ENCODE data around the gene MRPL24. TPM values are rescaled to one million over a fixed set of nuclear protein-coding genes. Genes with fewer than 3 reads are reported as not detected.

Gene MRPL24
- total and polyA plus RNA-seq, 2 of the 13 experiments (the other 11 are each of a cell fraction or from before 2014, with no cell fraction given): 38.1 to 42.9 TPM

- TF ChIP-seq HNRNPLL (IDR thresholded peaks at IDR 0.05; ENCODE audit: low read depth, low read length, poor library complexity, severe bottlenecking) (no peak), ZMAT3 (CRISPR knock-in tag; conservative IDR thresholded peaks at IDR 0.05) (0 out of 2 replicates have a peak, but pooled peaks have one; percentile 44), ZNF7 (CRISPR knock-in tag; IDR thresholded peaks at IDR 0.05) (no peak), SRSF9 (IDR thresholded peaks at IDR 0.05; ENCODE audit: borderline replicate concordance, insufficient read depth, low read depth, low read length, poor library complexity, severe bottlenecking) (no peak), ETV5 (CRISPR knock-in tag; IDR thresholded peaks at IDR 0.05; ENCODE audit: borderline replicate concordance) (peak; percentile 58; the same call in 1 of the 2 replicates), EED (CRISPR knock-in tag; IDR thresholded peaks at IDR 0.05) (no peak), ZBTB34 (CRISPR knock-in tag; IDR thresholded peaks at IDR 0.05) (no peak), BRCA1 (CRISPR knock-in tag; IDR thresholded peaks at IDR 0.05) (no peak), E2F1 (CRISPR knock-in tag; IDR thresholded peaks at IDR 0.05) (no peak), ZNF703 (CRISPR knock-in tag; IDR thresholded peaks at IDR 0.05; ENCODE audit: borderline replicate concordance) (no peak), FOXP1 (IDR thresholded peaks at IDR 0.05) (no peak), FOXP1 (CRISPR knock-in tag; IDR thresholded peaks at IDR 0.05) (no peak), ARNT (IDR thresholded peaks at IDR 0.05) (no peak), CCDC6 (CRISPR knock-in tag; IDR thresholded peaks at IDR 0.05) (no peak), ZKSCAN1 (IDR thresholded peaks at IDR 0.05; ENCODE audit: low read length) (no peak), IRF9 (CRISPR knock-in tag; IDR thresholded peaks at IDR 0.05; ENCODE audit: borderline replicate concordance) (no peak), ELF3 (CRISPR knock-in tag; IDR thresholded peaks at IDR 0.05) (peak; percentile 20; the same call in 1 of the 2 replicates), ZNF83 (CRISPR knock-in tag; IDR thresholded peaks at IDR 0.05; ENCODE audit: borderline replicate concordance) (no peak), POLR2A (IDR thresholded peaks at IDR 0.05; ENCODE audit: insufficient read depth in 1 of 2, low read depth in 2 of 2, low read length in 2 of 2) (peak in 1 of 2 experiments; percentile 65; a peak in 1 of 4 replicates), TBP (CRISPR knock-in tag; IDR thresholded peaks at IDR 0.05) (no peak), TSC22D2 (CRISPR knock-in tag; IDR thresholded peaks at IDR 0.05; ENCODE audit: borderline replicate concordance) (peak; percentile 59; the same call in 1 of the 2 replicates), KLF9 (CRISPR knock-in tag; IDR thresholded peaks at IDR 0.05; ENCODE audit: low read depth) (no peak), ZC3H13 (CRISPR knock-in tag; IDR thresholded peaks at IDR 0.05) (no peak), ZNF343 (CRISPR knock-in tag; IDR thresholded peaks at IDR 0.05) (0 out of 2 replicates have a peak, but pooled peaks have one; percentile 25), RFXANK (CRISPR knock-in tag; IDR thresholded peaks at IDR 0.05) (no peak), TFAP4 (IDR thresholded peaks at IDR 0.05; ENCODE audit: borderline replicate concordance, low read depth) (no peak), NR2F6 (IDR thresholded peaks at IDR 0.05) (no peak), NR2F6 (CRISPR knock-in tag; IDR thresholded peaks at IDR 0.05) (no peak), ZNF567 (CRISPR knock-in tag; IDR thresholded peaks at IDR 0.05; ENCODE audit: borderline replicate concordance) (no peak), ZNF337 (CRISPR knock-in tag; IDR thresholded peaks at IDR 0.05; ENCODE audit: borderline replicate concordance, low read depth) (no peak)
Measured at GRCh38 chr1:156727926-156728598, 12.8 kb downstream of the MRPL24 start, which contains the start of gene METTL25B (continued).

All from HepG2 (cell line).